HG02763 (cell line): Measurements from ENCODE around the gene DHRS3.

Experiments used
- ATAC-seq: cut with Tn5 transposase; IDR thresholded peaks from one replicate; pipeline ENCODE4 v1.9.1; 2021; ENCODE audit warnings: mild to moderate bottlenecking, moderate library complexity; ENCODE audit not compliant: unreplicated experiment

DHRS3 gene

GRCh38 chr1:12554521-12555305 lies 63.3 kb downstream of the DHRS3 start:
- no peak for ATAC-seq

- ATAC-seq = no peak
Measured at GRCh38 chr1:12553963-12554362, 64.0 kb downstream of the DHRS3 start.

GRCh38 chr1:12552951-12553921 lies 64.8 kb downstream of the DHRS3 start:
- ATAC-seq = no peak

- ATAC-seq = no peak
Measured at GRCh38 chr1:12552111-12552888, 65.7 kb downstream of the DHRS3 start.

- ATAC-seq = no peak
Measured at GRCh38 chr1:12551584-12551983, 66.4 kb downstream of the DHRS3 start.

GRCh38 chr1:12549460-12550349 lies 68.3 kb downstream of the DHRS3 start:
- no peak for ATAC-seq

GRCh38 chr1:12548973-12549459 lies 69.0 kb downstream of the DHRS3 start:
- ATAC-seq = no peak

- ATAC-seq = no peak
Measured at GRCh38 chr1:12548279-12548972, 69.6 kb downstream of the DHRS3 start.

GRCh38 chr1:12547586-12548225 lies 70.3 kb downstream of the DHRS3 start:
- no peak for ATAC-seq

- no peak for ATAC-seq
Measured at GRCh38 chr1:12546771-12547585, 71.0 kb downstream of the DHRS3 start.

- no peak for ATAC-seq
Measured at GRCh38 chr1:12544992-12545391, 73.0 kb downstream of the DHRS3 start.

- no peak for ATAC-seq
Measured at GRCh38 chr1:12544357-12544756, 73.7 kb downstream of the DHRS3 start.

GRCh38 chr1:12543740-12544154 lies 74.3 kb downstream of the DHRS3 start:
- no peak for ATAC-seq

- ATAC-seq = no peak
Measured at GRCh38 chr1:12542616-12543592, 75.1 kb downstream of the DHRS3 start.

GRCh38 chr1:12542138-12542465 lies 75.9 kb downstream of the DHRS3 start:
- ATAC-seq = no peak

- ATAC-seq = no peak
Measured at GRCh38 chr1:12541274-12542137, 76.5 kb downstream of the DHRS3 start.
